Keratinocyte (primary cell): ENCODE measurements around the gene ZNF260. TPM values are rescaled to one million over a fixed set of nuclear protein-coding genes. Genes with fewer than 3 reads are reported as not detected.
A peak's percentile ranks its signal among the peaks of the same experiment; 100 is the strongest.

Experiments
- DNase-seq: peaks from one replicate; pipeline ENCODE4 v3.0.0-alpha.2; 2011; ENCODE audit warnings: low read depth, missing footprints, low spot score
- FAIRE-seq: peaks from 2 replicates; lab custom pipeline; 2011; peaks lifted over from hg19 to GRCh38; lab: Jason Lieb, UNC
- H2AFZ ChIP-seq: 2 replicates; pipeline ENCODE4 v1.6.0; 2012; ENCODE audit warnings: low read length, control low read depth, inconsistent platforms; ENCODE audit not compliant: control insufficient read depth
- H3K27ac ChIP-seq: 2 replicates; pipeline ENCODE4 v1.5.1; 2011; ENCODE audit warnings: low read length; ENCODE audit not compliant: control insufficient read depth, insufficient read depth
- H3K27me3 ChIP-seq: 3 replicates; pipeline ENCODE4 v1.6.0; 2011; ENCODE audit warnings: low read length; ENCODE audit not compliant: control insufficient read depth, insufficient read depth; ENCODE audit errors: extremely low read depth
- H3K36me3 ChIP-seq, 2 experiments: 2 replicates in 1 of 2; 3 replicates in 1 of 2; pipeline ENCODE4 v1.5.1; 2011; ENCODE audit warnings: low read length in 2 of 2, mild to moderate bottlenecking in 1 of 2; ENCODE audit not compliant: control insufficient read depth in 2 of 2, insufficient read depth in 2 of 2; ENCODE audit errors: extremely low read depth in 1 of 2
- H3K4me1 ChIP-seq: 3 replicates; pipeline ENCODE4 v1.5.1; 2011; ENCODE audit warnings: low read length; ENCODE audit not compliant: control insufficient read depth, insufficient read depth; ENCODE audit errors: extremely low read depth
- H3K4me2 ChIP-seq: 3 replicates; pipeline ENCODE4 v1.6.0; 2011; ENCODE audit warnings: low read depth, low read length; ENCODE audit not compliant: control insufficient read depth, insufficient read depth; ENCODE audit errors: extremely low read depth
- H3K4me3 ChIP-seq, 3 experiments: fragments of 200-600 bp in 1 of 3; sonication (generic) in 1 of 3; 2 replicates in 2 of 3; 3 replicates in 1 of 3; pipeline ENCODE4 v1.5.1; 2011 to 2016; ENCODE audit warnings: low read length in 3 of 3, mild to moderate bottlenecking in 3 of 3, control low read depth in 2 of 3, inconsistent platforms in 1 of 3, low read depth in 1 of 3, mixed read lengths in 1 of 3, mixed run types in 1 of 3, moderate library complexity in 1 of 3; ENCODE audit not compliant: control insufficient read depth in 2 of 3, insufficient read depth in 2 of 3; ENCODE audit errors: extremely low read depth in 1 of 3
- H3K79me2 ChIP-seq: 2 replicates; pipeline ENCODE4 v1.6.0; 2012; ENCODE audit warnings: low read length; ENCODE audit not compliant: control insufficient read depth, insufficient read depth
- H3K9ac ChIP-seq: 3 replicates; pipeline ENCODE4 v1.6.0; 2011; ENCODE audit warnings: low read length; ENCODE audit not compliant: control insufficient read depth, insufficient read depth; ENCODE audit errors: extremely low read depth
- H3K9me1 ChIP-seq: 3 replicates; pipeline ENCODE4 v1.6.0; 2011; ENCODE audit warnings: low read length; ENCODE audit not compliant: control insufficient read depth, insufficient read depth; ENCODE audit errors: extremely low read depth
- H3K9me3 ChIP-seq: 2 replicates; pipeline ENCODE4 v1.5.1; 2012; ENCODE audit warnings: low read depth, low read length; ENCODE audit not compliant: control insufficient read depth
- H4K20me1 ChIP-seq: 3 replicates; pipeline ENCODE4 v1.6.0; 2011; ENCODE audit warnings: low read length; ENCODE audit not compliant: control insufficient read depth, insufficient read depth; ENCODE audit errors: extremely low read depth
- CTCF ChIP-seq, 3 experiments: IDR thresholded peaks in 1 of 3; conservative IDR thresholded peaks in 1 of 3; optimal IDR thresholded peaks in 1 of 3; 2 replicates in 2 of 3; 3 replicates in 1 of 3; pipeline versions ENCODE3 to v1.5.1; 2011; ENCODE audit warnings: low read length in 3 of 3, mild to moderate bottlenecking in 3 of 3, moderate library complexity in 2 of 3, control low read depth in 1 of 3, inconsistent platforms in 1 of 3; ENCODE audit not compliant: insufficient read depth in 2 of 3; ENCODE audit errors: extremely low read depth in 1 of 3
- EZH2 ChIP-seq: IDR thresholded peaks from one replicate; pipeline ENCODE4 v1.6.1; 2012; ENCODE audit warnings: inconsistent platforms, mild to moderate bottlenecking, low read length, moderate library complexity
- dilution Hi-C: fragments of 300-500 bp; cut with MboI; formaldehyde crosslinking; loops from one replicate; pipeline ENCODE4 v1.7.0; 2020; ENCODE audit warnings: low sequenced_read_pairs; ENCODE audit not compliant: extremely low pct_ligation_motif_present
- polyA minus RNA-seq, 3 experiments: library from RNA; depleted of rRNA, polyadenylated mRNA; stranded (reverse); fragments of >200 nt; gene quantifications; 1 replicate in 1 of 3; 2 replicates in 1 of 3; 3 replicates in 1 of 3; pipeline ENCODE4 v1.2.3, GENCODE V29; 2011
- polyA plus RNA-seq, 5 experiments: library from polyadenylated mRNA; depleted of rRNA in 3 of 5; stranded (reverse) in 3 of 5; stranded (forward) in 1 of 5; unstranded in 1 of 5; fragments of >200 nt; gene quantifications; 1 replicate in 1 of 5; 2 replicates in 3 of 5; 3 replicates in 1 of 5; pipeline versions ENCODE4 v1.2.1 to v1.2.3, GENCODE V29; 2011 to 2012; ENCODE audit warnings: missing spikeins in 2 of 5, low read depth in 1 of 5, low replicate concordance in 1 of 5

ZNF260 gene
- polyA plus RNA-seq: 5.7 to 14.1 TPM (median 11.3 TPM) in 3 replicates
- 9.6 TPM for polyA plus RNA-seq (2011; ENCODE audit: low read depth)
- polyA plus RNA-seq (2011; cell fraction: cytosol; rRNA removed): 4.2 and 8.4 TPM in 2 replicates
- polyA plus RNA-seq (2011; cell fraction: nucleus; rRNA removed): 9.0 and 12.1 TPM in 2 replicates
- 8.5 and 11.3 TPM in 2 replicates for polyA plus RNA-seq (2012; ENCODE audit: low replicate concordance)
- polyA minus RNA-seq: 3.2 to 16.0 TPM (median 16.0 TPM) in 3 replicates
- 32.4 TPM for polyA minus RNA-seq (2011; cell fraction: cytosol; rRNA and poly(A)+ RNA removed)
- polyA minus RNA-seq (2011; cell fraction: nucleus; rRNA and poly(A)+ RNA removed): 20.6 and 33.7 TPM in 2 replicates

- Histone ChIP-seq H3K4me2 (peak within 1 kb of the TSS; percentile 98), H3K9me3 (no peaks in the 10 kb centered on the region), H3K79me2 (peaks cover 37% of the 10 kb centered on the region), H3K4me3 (peak within 1 kb of the TSS; percentile 69 to 85 (median 83)), H2AFZ (peak within 1 kb of the TSS; percentile 98), H3K9me1 (no peaks in the 10 kb centered on the region), H3K4me1 (peaks cover 6% of the 10 kb centered on the region), H4K20me1 (no peaks in the 10 kb centered on the region), H3K27me3 (no peaks in the 10 kb centered on the region), H3K9ac (peak within 1 kb of the TSS; percentile 90), H3K27ac (peak within 1 kb of the TSS; percentile 88), H3K36me3 (peaks cover 0 to 7% of the 10 kb centered on the region in 2 experiments)
- DNase-seq (peak; percentile 78), FAIRE-seq (peak; percentile 82)
- dilution Hi-C loops: no loop called here
- TF ChIP-seq CTCF (optimal IDR thresholded peaks at IDR 0.05 in 1 of 3, IDR thresholded peaks at IDR 0.05 in 1 of 3, conservative IDR thresholded peaks at IDR 0.05 in 1 of 3; ENCODE audit: extremely low read depth in 1 of 3, insufficient read depth in 2 of 3, low read length in 3 of 3) (no peak), EZH2 (no peak)
These were observed at the start of gene ZNF260 for GRCh38 chr19:36528194-36528920. TSS of gene ZNF260 (minus strand) at chr19:36528271. CDS start at chr19:36515238, 13,033 bp downstream.

- FAIRE-seq: no peak
- no peaks in the 10 kb centered on the region for H3K9me1 ChIP-seq
- H3K9me3 ChIP-seq: no peaks in the 10 kb centered on the region
- no peak overlapping the region for H3K9ac ChIP-seq
- H3K4me2 ChIP-seq: no peak overlapping the region
- TF ChIP-seq EZH2: no peak
- TF ChIP-seq CTCF (optimal IDR thresholded peaks at IDR 0.05 in 1 of 3, IDR thresholded peaks at IDR 0.05 in 1 of 3, conservative IDR thresholded peaks at IDR 0.05 in 1 of 3; ENCODE audit: extremely low read depth in 1 of 3, insufficient read depth in 2 of 3, low read length in 3 of 3): no peak
- no peak overlapping the region for H2AFZ ChIP-seq
- no peaks in the 10 kb centered on the region for H3K27me3 ChIP-seq
- H3K36me3 ChIP-seq: peaks cover 14 to 16% of the 10 kb centered on the region in 2 experiments
- DNase-seq: no peak
- dilution Hi-C loops: no loop called here
- H3K79me2 ChIP-seq: peaks cover 32% of the 10 kb centered on the region
- no peak overlapping the region for H3K27ac ChIP-seq
- H3K4me3 ChIP-seq: no peak overlapping the region
- H4K20me1 ChIP-seq: no peaks in the 10 kb centered on the region
- no peaks in the 10 kb centered on the region for H3K4me1 ChIP-seq
These were observed 49.4 kb upstream of the ZNF260 start for GRCh38 chr19:36577271-36577996.
